ENCODE results near the gene CLDN9.

CLDN9 gene

DNA sequence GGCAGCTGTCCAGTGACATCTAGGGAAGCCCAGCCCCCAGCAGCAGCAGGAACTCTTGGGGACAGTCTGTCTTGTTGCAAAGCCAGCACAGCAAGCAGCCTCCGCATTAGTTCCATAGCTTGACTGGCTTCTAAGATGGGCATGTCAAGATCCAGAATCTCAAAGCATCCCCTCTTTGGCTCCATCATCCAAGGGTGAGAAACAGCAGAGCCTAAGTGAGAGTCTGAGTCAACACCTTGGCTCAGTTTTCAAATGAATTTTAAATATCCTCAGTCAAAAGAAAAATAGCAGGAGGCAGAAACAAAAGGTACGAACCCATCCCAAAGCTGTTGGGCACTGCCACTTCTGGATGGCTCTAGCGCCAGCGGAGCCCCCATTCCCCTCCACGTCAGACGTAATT, 2.2 kb downstream of the CLDN9 start:
- no peak for DNase-seq (ENCODE audit: low read depth)
- H3K4me3 ChIP-seq (ENCODE audit: low read depth, low read length), result no peak overlapping the region

DNA sequence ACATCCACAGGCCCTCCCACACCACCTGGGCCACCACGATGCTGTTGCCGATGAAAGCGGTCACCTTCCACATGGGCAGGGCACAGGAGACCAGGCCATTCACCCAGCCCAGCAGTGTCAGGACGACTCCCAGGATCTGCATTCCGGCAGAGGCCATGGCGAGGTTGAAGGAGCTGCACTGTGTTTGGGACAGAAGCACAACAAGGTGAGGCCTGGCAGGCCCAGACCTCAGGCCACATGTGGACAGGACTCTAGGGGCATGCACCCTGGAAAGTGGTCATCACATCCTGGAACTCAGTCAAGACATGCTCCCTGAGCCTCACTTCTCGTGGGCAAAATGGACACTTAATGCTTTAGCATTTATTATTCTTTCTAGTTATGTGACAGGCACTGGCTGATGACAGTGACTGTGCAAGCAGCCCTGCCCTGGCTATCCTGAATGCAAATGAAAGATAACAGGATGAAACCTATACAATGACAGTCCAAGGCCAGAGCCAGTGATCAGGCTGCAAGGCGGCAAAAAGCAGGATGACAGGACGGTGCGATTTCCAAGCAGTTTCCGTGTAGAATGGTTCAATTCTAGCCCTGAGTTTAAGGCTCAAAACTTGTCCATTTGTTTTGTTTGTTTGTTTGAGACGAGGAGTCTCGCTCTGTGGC, 3.3 kb downstream of the CLDN9 start:
- DNase-seq (ENCODE audit: low read depth), result no peak
- no peak overlapping the region for H3K4me3 ChIP-seq (ENCODE audit: low read depth, low read length)

DNA sequence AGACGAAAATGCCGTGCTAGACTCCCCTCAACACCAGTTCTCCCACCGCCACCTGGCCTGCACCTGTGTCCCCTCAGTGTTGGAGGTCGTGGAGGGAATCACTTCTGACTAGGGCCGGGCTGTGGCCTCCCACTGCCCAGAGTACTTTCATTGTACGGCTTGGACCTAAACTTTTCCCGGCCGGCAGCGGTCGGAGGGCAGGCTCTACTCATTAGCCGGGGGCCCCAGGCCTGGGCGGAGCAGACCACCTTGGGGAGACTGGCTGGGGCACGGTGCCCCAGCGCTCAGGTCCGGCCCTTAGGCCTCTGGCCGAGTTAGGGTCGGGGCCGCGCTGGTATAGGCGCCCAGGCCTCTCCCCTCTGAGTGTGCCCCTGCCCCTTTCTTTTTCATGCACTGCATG, 4.6 kb downstream of the CLDN9 start:
- no peak for DNase-seq (ENCODE audit: low read depth)
- H3K4me3 ChIP-seq (ENCODE audit: low read depth, low read length), result no peak overlapping the region

DNA sequence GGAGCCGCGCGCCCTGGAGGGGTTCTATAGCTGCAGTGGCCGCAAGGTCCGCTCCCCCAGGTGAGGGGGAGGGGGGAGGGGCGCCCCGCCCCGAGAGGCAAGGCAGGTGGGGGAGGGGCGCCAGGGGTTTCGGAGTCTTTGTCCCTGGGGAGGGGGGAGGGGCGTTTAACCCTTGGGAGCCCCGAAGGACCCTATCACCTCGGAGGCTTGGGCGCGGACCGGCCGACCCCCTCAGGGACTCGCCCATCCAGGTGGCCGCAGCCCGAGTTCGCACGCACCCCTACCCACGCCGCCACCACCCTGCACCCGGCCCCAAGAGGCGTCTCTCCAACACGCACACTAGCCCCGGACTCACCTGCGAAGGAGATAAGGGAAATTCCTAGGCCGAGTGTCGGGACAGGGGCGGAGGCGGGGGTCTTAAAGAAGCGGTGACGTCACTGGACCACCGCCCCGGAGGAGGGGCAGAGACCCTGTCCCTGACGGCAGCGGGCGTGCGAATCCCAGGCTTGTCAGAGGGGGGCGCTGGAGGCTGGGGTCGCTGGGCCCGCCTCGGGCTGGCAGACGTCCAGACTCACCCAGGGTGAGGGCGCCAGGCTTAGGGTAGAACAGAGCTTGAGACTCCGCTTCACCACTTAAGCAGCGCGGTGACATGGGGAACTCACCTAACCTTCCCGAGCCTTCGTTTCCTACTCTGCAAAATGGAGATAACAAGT, 5.2 kb downstream of the CLDN9 start, which contains the start of gene CLDN6:
TSS of gene CLDN6 (minus strand) at position 390 of the 713 bp plus-strand sequence. CDS start 2,162 bp downstream, outside the sequence.
- no peak within 1 kb of the TSS for H3K4me3 ChIP-seq (ENCODE audit: low read depth, low read length)
- DNase-seq (ENCODE audit: low read depth), result no peak

DNA sequence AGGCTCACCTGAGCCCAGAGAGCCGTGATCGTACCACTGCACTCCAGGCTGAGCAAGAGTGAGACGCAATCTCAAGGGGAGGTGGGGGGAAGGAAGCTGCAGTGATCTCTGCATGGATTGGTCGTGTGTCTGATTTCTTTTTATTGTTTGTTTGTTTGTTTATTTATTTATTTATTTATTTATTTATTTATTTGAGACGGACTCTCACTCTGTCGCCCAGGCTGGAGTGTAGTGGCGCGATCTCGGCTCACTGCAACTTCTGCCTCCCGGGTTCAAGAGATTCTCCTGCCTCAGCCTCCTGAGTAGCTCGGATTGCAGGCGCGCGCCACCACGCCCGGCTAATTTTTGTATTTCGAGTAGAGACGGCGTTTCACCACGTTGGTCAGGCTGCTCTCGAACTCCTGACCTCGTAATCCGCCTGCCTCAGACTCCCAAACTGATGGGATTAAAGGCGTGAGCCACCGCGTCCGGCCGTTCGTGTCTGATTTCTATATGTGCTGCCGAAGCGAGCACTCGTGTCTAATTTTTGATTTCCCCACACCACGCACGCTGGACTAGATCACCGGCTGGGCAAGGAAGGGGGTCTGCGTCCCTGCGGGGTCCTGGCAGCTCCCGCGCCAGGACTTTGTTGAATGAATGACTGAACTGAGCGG, 7.0 kb downstream of the CLDN9 start:
- DNase-seq (ENCODE audit: low read depth), result no peak
- H3K4me3 ChIP-seq (ENCODE audit: low read depth, low read length), result peak overlapping the region; percentile 69

DNA sequence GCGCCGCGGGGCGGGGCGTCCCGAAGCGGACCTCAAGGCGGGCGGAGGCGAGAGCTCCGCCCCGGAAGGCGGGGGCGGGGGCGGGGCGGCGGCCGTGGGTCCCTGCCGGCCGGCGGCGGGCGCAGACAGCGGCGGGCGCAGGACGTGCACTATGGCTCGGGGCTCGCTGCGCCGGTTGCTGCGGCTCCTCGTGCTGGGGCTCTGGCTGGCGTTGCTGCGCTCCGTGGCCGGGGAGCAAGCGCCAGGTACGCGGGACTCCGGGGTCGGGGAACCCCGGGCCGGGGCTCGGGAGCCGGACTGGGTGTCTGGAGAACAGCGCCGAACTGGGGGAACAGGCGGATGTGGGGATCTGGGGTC, 7.5 kb downstream of the CLDN9 start, which contains the start of gene TNFRSF12A:
TSS of gene TNFRSF12A (plus strand) at position 122 of the 357 bp plus-strand sequence. CDS start at position 152, 30 bp downstream.
- peak within 1 kb of the TSS; percentile 69 for H3K4me3 ChIP-seq (ENCODE audit: low read depth, low read length)
- DNase-seq (ENCODE audit: low read depth), result no peak

DNA sequence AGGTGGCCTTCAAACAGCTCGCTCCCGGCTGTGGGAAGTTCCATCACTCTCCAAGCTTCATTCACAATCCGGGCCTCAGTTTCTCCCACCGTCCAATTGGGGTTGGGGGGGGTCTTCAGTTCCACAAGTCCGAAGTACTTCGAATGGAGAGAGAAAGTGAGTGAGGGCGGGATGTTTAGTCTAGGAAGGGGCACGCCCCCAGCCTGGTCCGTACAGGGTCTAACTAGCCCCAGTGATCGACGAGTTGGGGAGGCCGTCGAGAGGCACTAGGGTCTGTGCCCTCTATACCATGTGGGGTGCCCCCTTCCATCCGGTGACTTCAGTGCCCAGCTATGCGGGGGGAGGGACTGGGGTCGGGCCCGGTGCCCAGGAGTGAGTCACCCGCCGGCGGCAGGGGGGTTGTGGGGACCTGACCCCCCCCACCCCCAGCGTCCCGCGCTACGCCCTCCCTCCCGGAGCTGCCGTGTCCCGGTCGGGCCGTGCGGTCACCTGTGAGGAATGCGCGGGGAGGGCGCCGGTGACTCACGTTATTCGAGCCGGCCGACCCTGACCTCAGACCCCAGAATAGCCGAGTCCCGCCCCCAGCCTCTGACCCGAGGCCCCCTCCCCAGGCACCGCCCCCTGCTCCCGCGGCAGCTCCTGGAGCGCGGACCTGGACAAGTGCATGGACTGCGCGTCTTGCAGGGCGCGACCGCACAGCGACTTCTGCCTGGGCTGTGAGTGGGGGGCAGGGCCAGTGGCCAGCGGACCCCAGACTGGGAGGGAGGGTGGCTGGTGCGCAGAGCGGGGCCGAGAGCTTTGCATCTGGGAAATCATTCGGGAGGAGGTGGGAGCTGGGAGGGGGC, 8.1 kb downstream of the CLDN9 start:
- peak overlapping the region; percentile 69 for H3K4me3 ChIP-seq (ENCODE audit: low read depth, low read length)
- peak; percentile 49 for DNase-seq (ENCODE audit: low read depth)

DNA sequence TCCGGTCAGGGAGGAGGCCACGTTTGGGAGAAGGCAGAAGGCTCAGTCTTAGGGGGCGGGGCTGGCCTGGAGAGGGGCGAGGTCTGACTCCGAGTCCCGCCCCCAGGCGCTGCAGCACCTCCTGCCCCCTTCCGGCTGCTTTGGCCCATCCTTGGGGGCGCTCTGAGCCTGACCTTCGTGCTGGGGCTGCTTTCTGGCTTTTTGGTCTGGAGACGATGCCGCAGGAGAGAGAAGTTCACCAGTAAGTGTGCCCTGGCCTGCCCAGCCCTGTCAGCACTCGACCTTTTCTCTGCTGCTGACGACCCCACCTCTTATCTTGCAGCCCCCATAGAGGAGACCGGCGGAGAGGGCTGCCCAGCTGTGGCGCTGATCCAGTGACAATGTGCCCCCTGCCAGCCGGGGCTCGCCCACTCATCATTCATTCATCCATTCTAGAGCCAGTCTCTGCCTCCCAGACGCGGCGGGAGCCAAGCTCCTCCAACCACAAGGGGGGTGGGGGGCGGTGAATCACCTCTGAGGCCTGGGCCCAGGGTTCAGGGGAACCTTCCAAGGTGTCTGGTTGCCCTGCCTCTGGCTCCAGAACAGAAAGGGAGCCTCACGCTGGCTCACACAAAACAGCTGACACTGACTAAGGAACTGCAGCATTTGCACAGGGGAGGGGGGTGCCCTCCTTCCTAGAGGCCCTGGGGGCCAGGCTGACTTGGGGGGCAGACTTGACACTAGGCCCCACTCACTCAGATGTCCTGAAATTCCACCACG, 8.9 kb downstream of the CLDN9 start:
- DNase-seq (ENCODE audit: low read depth), result peak; percentile 88
- H3K4me3 ChIP-seq (ENCODE audit: low read depth, low read length), result peak overlapping the region; percentile 69

DNA sequence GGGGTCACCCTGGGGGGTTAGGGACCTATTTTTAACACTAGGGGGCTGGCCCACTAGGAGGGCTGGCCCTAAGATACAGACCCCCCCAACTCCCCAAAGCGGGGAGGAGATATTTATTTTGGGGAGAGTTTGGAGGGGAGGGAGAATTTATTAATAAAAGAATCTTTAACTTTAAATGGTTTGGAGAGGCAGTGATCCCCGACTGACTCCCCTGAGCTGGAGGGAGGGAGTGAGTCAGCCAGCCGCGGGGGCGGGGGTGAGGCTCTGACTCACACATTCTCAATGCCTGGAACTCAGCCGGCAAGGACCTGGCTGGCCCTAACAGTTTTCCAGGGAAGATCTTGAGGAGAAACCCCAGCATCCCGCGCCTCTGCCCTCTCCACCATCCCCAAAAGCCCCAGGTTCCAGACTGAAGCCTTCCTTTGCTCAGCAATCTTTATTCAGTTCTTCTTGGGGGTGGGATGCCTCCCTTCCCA, 9.5 kb downstream of the CLDN9 start:
- peak; percentile 87 for DNase-seq (ENCODE audit: low read depth)
- peak overlapping the region; percentile 69 for H3K4me3 ChIP-seq (ENCODE audit: low read depth, low read length)

DNA sequence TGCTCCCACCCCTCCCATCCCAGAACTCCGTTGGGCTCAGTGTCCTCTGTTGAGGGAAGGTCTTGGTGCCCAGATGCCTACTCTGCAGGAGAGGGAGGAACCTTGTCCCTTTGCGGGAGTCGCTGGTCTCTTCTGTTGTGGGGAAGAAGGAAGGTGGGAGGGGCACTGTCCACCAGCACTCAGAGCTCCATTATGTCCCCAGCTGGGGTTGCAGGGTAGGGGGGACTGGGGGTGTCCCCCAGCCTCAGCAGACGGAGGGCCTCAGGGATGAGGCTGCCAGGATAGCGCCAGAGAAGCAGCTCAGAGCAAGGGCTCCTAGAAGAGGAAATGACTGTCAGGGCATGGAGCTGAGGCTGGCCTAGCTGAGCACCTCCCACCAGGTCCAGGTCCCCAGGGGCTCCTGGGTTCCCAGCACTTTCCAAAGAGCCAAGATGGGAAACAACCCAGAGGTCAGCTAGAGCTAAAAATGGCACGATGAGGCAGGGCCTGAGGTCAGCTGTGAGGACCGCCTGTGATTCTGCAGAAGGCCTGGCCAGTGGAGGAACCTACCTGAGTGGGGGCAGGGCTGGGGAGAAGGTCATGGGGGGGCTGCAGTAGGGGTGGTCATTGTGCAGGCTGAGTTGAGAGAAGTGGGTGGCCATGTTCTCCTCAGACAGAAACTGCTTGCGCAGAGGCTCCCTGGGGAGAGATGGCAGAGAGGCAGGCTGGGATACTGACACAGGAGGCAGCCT, 10.1 kb downstream of the CLDN9 start:
- peak overlapping the region; percentile 69 for H3K4me3 ChIP-seq (ENCODE audit: low read depth, low read length)
- peak; percentile 39 for DNase-seq (ENCODE audit: low read depth)

DNA sequence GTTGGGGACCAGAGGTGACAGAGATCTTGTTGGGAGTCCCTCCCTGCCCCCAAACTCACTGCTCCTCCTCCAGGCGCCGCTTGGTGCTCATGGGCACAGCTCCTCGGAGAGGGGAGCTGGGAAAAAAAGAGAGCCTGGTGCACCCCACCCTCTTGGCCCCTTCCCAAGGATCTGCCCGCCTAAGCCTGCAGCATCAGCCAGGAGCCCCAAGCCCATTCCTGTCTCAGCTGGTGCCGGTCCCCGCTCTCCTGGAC, 10.6 kb downstream of the CLDN9 start:
- peak; percentile 15 for DNase-seq (ENCODE audit: low read depth)
- H3K4me3 ChIP-seq (ENCODE audit: low read depth, low read length), result peak overlapping the region; percentile 69

DNA sequence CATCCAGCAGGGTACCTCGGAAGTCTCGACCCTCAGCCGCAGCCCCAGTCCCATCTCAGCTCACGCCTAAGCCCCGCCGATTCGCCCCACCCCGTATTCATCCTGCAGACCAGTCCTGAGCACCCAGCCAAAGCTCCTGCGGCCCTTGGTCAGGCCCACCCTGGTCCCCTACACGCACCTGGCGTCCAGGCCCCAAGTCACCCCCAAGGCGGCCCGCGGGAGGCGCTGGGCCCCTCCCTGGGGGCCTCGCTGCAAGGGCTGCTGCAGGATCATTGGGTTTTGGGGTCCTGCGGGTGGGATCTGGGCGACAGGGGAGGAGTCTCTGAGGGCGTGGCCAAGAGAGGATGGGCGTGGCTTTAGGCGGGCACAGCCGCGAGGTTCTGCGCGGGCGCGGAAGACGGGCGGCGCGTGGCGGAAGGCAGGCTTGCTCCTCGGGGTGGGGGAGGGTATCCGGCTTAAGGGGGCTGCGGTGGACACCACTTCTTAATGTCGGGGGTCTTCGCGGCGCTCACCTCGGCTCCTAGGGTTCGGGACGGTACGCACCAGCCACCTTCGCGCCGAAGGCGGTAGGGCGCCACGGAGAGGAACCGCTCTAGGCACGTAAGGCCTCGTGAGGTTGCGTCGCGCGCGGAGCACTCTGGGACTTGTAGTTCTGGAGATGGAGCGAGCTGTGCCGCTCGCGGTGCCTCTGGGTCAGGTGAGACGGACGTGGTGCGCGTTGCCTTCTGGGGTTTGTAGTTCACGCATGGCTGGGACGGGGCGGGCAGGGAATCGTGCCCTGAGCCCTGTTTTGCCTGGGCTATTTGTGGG, 11.2 kb downstream of the CLDN9 start, which contains the start of the genes HCFC1R1 and THOC6:
TSS of gene HCFC1R1 (minus strand) at position 274 of the 810 bp plus-strand sequence. CDS start at position 273, 1 bp downstream.
TSS of gene THOC6 (plus strand) at position 367 of the 810 bp plus-strand sequence. CDS start at position 659, 292 bp downstream.
- DNase-seq (ENCODE audit: low read depth), result peak; percentile 94
- peak within 1 kb of the TSS; percentile 69 for H3K4me3 ChIP-seq (ENCODE audit: low read depth, low read length)

DNA sequence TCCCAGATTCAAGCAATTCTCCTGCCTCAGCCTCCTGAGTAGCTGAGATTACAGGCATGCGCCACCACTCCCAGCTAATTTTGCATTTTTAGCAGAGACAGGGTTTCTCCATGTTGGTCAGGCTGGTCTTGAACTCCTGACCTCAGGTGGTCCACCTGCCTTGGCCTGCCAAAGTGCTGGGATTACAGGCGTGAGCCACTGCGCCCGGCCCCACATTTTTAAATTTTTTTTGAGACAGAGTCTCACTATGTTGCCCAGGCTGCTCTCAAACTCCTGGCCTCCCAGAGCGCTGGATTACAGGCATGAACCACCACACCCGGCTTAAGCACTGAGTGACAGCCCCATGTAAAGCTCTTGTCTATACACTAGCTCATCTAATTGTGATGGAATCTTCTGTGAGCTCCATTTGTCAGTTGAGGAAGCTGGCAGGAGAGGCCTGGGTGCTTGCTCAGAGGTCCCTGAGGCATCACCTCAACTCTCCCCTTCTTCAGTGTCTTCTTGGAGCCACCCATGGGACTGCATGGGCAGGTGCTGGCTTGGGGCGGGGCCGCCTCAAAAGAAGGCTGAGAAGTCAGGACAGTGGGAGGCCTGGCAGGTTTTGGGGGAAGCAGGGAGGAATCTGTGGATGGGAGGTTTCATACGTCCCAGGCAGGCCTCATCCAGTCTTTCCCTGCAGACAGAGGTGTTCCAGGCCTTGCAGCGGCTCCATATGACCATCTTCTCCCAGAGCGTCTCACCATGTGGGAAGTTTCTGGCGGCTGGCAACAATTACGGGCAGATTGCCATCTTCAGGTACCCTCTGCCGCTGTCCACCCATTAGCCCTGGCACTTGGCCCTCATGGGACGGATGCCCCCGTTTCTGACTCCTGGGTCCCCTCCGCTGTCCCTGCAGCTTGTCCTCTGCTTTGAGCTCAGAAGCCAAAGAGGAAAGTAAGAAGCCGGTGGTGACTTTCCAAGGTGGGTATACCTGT, 12.6 kb downstream of the CLDN9 start:
- no peak overlapping the region for H3K4me3 ChIP-seq (ENCODE audit: low read depth, low read length)
- no peak for DNase-seq (ENCODE audit: low read depth)

DNA sequence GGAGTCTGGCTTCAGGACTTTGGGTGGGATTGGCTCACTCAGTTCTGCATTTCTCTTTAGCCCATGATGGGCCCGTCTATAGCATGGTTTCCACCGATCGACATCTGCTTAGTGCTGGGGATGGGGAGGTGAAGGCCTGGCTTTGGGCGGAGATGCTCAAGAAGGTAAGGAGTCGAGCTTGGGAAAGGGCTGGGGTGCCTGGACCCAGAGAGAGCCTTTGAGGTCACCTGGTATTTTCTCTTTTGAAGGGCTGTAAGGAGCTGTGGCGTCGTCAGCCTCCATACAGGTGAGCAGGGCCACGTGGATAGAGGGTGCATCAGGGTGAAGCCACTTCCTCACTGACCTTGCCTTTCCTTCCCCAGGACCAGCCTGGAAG, 13.3 kb downstream of the CLDN9 start:
- no peak for DNase-seq (ENCODE audit: low read depth)

DNA sequence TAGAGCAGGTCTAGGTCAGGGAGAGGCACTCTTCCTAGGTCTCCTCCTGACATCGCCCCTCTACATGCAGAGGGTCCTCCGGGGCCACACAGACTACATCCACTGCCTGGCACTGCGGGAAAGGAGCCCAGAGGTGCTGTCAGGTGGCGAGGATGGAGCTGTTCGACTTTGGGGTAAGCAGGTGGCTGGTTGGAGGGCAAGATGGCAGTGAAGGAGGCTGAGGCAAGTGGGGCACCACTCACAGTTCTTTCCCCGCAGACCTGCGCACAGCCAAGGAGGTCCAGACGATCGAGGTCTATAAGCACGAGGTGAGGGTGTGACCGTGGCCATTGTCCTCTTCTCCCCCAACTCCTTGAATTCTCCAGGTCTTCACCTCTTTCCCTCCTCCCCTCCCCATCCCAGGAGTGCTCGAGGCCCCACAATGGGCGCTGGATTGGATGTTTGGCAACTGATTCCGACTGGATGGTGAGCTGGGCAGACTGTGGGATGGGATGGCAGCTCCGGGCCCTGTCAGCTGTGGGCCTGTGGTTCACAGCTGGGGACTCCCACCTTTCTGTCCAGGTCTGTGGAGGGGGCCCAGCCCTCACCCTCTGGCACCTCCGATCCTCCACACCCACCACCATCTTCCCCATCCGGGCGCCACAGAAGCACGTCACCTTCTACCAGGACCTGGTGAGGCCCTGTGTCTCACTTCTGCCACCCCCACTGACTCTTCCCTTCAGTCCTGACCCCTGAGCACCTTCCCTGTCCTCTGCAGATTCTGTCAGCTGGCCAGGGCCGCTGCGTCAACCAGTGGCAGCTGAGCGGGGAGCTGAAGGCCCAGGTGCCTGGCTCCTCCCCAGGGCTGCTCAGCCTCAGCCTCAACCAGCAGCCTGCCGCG, 14.1 kb downstream of the CLDN9 start:
- no peak overlapping the region for H3K4me3 ChIP-seq (ENCODE audit: low read depth, low read length)
- no peak for DNase-seq (ENCODE audit: low read depth)

More for the DNA sequence above, 13.3 kb downstream of the CLDN9 start:
- no peak overlapping the region for H3K4me3 ChIP-seq (ENCODE audit: low read depth, low read length)

DNA sequence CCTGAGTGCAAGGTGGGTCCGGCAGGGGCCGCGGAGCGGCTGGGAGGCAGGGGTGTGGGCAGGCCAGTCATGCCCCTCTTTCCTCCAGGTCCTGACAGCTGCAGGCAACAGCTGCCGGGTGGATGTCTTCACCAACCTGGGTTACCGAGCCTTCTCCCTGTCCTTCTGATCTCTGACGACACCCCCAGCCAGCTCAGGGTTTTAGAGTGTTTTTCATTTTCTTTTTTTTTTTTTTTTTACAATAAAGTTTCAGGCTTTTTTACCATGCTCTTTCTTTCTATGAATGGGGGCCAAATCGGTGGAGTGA, 14.7 kb downstream of the CLDN9 start:
- no peak for DNase-seq (ENCODE audit: low read depth)
- no peak overlapping the region for H3K4me3 ChIP-seq (ENCODE audit: low read depth, low read length)

All from skeletal muscle cell (primary cell).